HG03521 (cell line): ENCODE measurements around the gene MS4A4E.
A peak's percentile ranks its signal among the peaks of the same experiment; 100 is the strongest.
"Not testable (repeated sequence)": the region's sequence is repeated elsewhere in the genome, so short reads cannot be mapped to it uniquely, and the experiment has no call there.

ENCODE experiments used
- ATAC-seq: cut with Tn5 transposase; IDR thresholded peaks from one replicate; pipeline ENCODE4 v1.9.1; 2021; ENCODE audit warnings: mild to moderate bottlenecking, moderate library complexity; ENCODE audit not compliant: unreplicated experiment

MS4A4E gene

GRCh38 chr11:60222141-60222540, 20.8 kb downstream of the MS4A4E start:
- ATAC-seq: no peak

- ATAC-seq: no peak
These were observed 21.2 kb downstream of the MS4A4E start for GRCh38 chr11:60221692-60222091.

GRCh38 chr11:60221181-60221580, 21.8 kb downstream of the MS4A4E start:
- no peak for ATAC-seq

- ATAC-seq: no peak
These were observed 28.6 kb downstream of the MS4A4E start for GRCh38 chr11:60214386-60214785.

GRCh38 chr11:60211206-60211605, 31.7 kb downstream of the MS4A4E start:
- no peak for ATAC-seq

GRCh38 chr11:60209977-60210376, 33.0 kb downstream of the MS4A4E start:
- no peak for ATAC-seq

GRCh38 chr11:60208951-60209350, 34.0 kb downstream of the MS4A4E start:
- ATAC-seq: no peak

GRCh38 chr11:60208146-60208895, 34.6 kb downstream of the MS4A4E start:
- no peak for ATAC-seq

GRCh38 chr11:60206616-60207015, 36.3 kb downstream of the MS4A4E start:
- ATAC-seq: no peak

GRCh38 chr11:60204922-60205321, 38.0 kb downstream of the MS4A4E start:
- ATAC-seq: no peak

GRCh38 chr11:60201334-60201733, 41.6 kb downstream of the MS4A4E start:
- not testable (repeated sequence) for ATAC-seq

- no peak for ATAC-seq
These were observed 45.5 kb downstream of the MS4A4E start for GRCh38 chr11:60197442-60197841.

GRCh38 chr11:60195923-60196368, 47.0 kb downstream of the MS4A4E start:
- ATAC-seq: no peak

GRCh38 chr11:60194511-60194910, 48.4 kb downstream of the MS4A4E start:
- ATAC-seq: no peak

- ATAC-seq: peak; percentile 89
These were observed 49.1 kb downstream of the MS4A4E start for GRCh38 chr11:60193687-60194433.

- not testable (repeated sequence) for ATAC-seq
These were observed 50.4 kb downstream of the MS4A4E start for GRCh38 chr11:60192564-60192963.

GRCh38 chr11:60188481-60188880, 54.5 kb downstream of the MS4A4E start:
- ATAC-seq: not testable (repeated sequence)

- not testable (repeated sequence) for ATAC-seq
These were observed 56.8 kb downstream of the MS4A4E start for GRCh38 chr11:60186128-60186527.

- ATAC-seq: not testable (repeated sequence)
These were observed 57.5 kb downstream of the MS4A4E start for GRCh38 chr11:60185512-60185827.

GRCh38 chr11:60184824-60185511, 58.0 kb downstream of the MS4A4E start:
- no peak for ATAC-seq

- ATAC-seq: no peak
These were observed 59.2 kb downstream of the MS4A4E start for GRCh38 chr11:60183591-60184205.
